NCI-H69 (cell line): ENCODE data around the gene C6orf62.
"Not testable (repeated sequence)": the region's sequence is repeated elsewhere in the genome, so short reads cannot be mapped to it uniquely, and the experiment has no call there.

Experiments used
- DNase-seq: peaks from one replicate; lab custom pipeline; 2025; lab: John Stamatoyannopoulos, UW

The C6orf62 gene

DNA sequence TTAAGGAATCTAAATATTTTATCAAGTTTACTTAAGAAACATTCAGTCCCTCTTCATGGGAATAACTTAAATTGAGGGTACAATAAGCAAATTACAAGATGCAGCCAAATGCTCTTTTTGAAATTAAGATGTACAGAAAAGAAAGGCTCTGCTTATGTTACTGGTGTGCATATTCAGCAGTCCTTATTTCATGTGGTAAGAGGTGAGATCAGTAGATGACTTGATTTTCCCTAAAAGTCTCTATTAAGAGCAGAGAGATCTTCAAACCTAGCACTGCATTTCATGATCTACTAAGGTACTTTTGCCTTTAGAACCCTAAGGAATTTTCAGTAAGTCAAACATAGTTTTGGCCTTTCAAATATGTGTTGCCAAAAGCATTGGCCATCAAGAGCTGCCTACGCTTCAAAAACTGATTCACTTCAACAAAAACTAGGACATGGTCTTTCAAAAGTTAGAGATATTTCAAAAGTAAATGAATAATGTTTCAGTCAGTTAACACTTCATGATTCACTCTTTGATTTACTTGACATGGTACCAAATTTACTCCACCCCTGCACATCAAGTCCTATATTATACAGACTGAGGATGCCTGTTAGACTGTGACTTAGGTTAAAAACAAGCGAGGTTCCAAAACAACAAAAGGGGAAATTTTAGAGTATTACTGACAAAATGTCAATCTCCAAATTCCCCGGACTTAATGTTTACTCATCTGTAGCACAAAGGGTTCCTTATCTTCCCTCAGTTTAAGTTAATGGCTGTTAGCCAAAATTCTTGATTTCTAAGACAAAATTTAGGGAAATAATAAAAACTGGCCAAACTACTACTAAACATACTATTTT lies 19.2 kb downstream of the C6orf62 start:
- DNase-seq: no peak

DNA sequence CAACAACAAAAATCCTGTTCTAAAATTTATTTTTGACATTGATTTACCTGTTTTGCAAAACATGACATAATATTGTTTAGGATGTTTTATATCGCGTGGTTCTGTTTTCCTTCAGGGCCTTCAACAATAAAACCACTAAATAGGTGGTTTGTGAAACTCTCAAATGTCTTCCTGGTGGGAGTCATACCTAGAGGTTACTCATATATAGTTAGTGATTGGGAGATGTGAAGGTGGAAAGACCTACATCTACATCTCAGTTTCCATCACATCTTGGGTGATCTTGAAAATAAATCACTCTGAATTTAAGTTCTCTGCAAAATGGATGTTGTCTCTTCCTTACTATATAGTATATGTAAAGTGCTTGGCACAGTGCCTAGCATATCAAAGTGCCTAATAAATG lies 22.9 kb downstream of the C6orf62 start:
- DNase-seq: no peak

DNA sequence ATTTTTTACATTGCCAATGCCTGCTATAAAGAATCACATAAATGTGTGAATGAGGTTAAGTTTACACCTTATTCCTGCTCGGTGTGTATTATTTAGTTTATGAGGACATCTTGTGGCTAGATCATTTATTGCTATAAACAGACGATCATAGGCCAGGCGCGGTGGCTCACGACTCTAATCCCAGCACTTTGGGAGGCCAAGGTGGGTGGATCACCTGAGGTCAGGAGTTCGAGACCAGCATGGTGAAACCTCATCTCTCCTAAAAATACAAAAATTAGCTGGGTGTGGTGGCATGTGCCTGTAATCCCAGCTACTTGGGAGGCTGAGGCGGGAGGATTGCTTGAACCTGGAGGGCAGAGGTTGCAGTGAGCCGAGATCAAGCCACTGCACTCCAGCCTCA lies 23.3 kb downstream of the C6orf62 start:
- peak; percentile 66 for DNase-seq

DNA sequence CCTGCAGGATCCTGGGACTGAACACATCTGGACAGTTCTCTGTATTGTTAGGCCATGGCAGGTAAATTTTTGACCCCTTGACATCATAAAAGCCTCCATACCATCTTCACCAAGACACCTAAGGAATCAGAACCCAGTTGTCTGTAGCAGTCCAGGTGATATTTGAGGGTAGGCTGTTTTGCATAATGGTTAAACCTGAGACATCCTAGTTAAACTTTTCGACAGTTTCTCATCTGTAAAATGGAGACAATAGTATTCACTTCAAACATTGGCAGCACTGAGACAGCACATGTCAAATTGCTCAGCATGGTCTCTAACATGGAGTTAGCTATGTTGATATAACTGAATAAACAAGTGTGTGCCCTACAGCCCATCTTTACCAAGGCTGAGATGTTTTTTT lies 24.8 kb downstream of the C6orf62 start:
- peak; percentile 27 for DNase-seq

DNA sequence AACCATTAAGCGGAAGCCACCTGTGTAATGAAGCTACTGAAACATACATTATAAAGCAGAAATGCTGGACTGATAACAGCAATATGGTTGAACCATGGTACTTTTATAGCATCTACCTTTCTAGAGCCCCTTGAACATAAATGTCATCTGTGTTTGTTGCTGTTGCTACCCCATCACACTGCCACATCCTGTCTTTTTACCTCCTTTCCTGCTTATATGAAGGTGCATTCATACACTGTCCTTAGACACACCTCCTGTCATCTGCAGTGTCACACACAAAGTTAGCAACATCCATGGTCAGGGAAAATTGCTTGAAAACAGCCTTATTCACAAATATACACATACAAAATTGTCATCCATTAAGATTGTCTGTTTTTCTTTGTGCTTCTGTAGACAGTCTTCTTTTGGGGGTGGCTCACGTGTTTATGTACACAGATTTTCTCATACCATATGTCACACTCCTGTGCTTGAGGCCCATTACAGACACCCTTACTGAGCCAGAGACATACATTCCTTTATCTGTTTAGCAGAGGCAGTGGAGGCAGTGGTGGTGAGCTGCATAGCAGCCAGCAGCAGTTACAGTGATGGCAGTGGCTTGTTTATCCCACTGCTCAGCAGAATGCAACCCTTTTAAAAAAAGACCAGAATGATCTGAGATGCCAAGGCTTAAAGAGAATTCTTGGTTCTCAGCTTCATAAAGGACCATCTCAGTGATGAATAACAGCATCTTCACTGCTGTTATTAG lies 25.9 kb downstream of the C6orf62 start:
- peak; percentile 19 for DNase-seq

DNA sequence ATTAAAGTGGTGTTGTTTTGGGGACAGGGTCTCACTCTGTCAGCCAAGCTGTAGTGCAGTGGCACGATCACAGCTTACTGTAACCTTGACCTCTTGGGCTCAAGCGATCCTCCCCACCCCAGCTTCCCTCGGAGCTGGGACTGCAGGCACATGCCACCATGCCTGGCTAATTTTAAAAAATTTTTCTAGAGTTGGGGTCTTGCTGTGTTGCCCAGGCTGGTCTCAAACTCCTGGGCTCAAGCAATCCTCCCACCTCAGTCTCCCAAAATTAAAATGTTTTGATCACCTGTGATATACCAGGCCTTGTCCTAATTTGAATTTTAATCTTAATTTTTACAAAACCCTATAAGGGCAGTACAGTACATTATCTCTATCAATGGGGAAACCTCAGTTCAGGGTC lies 26.5 kb downstream of the C6orf62 start:
- DNase-seq: no peak

DNA sequence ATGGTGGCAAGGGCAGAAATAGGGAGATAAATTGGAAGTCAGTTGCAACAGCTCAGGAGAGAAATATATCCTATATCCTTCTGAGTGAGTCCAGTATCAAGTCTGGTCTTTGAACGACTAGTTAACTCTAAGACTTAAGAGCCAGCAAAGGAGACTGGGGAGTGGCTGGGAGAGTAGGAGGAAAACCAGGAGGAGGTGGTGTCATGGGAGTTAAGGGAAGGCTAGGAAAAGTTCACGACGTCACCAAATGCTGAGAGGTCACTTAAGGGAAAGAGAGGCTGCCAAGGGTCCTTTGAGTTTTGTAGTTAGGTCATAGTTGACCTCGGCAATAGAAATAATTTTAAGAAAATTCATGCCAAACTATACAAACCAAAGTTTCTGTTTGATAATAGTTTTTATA lies 27.0 kb downstream of the C6orf62 start:
- no peak for DNase-seq

DNA sequence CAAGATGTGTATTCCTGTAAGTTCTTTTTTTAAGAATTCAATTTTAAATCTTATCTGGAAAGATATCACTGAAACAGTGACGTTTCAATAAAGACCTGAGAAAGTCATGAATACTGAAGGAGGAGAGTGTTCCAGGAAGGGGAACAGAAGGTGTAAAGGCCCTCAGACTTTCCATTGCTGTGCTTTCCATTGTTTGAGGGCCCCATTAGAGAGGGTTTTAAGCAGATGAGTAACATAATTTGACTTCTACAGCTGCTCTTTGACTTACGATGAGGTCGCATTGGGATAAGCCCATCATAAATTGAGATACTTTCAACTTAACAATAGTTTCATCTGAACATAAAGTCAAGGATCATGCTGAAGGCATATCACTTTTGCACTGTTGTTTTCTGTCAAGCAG lies 27.4 kb downstream of the C6orf62 start:
- no peak for DNase-seq

DNA sequence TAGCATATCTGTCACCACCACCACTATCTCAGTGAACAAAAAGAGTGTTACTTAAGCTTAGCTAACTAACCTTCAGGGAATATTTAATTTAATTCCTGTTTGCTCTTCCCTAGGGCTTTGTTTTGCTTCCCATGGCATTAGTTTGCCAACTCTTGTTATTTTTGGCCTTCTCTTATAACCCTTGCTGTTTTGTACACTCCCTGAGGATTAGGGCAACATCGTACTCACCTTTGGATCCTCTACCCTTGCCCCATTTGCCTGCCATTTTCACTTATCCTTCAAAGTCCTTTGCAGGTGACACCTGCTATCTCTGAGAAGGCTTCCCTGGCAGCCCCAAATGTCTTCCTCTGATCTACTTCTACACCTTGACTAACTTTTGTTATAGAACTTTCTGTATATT lies 28.4 kb downstream of the C6orf62 start:
- DNase-seq: peak; percentile 72

DNA sequence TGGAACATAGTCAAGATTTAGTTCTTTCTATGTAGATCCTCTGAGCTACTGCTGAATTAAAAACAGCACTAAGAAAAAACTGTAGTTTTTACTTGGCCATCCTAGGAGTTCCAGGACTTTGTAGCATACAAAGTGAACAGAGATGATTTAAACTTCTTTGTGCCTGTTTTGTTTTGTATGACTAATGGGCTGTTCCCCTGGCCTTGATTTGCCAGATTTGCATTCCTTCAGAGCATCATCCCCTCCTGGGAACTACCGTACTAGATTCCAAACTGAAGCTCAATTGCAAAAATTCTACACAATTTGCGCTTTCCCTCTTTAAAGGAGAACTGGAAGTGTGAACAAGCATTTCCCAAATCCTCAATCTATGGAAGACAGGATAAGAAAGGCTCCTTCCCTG lies 29.0 kb downstream of the C6orf62 start:
- no peak for DNase-seq

DNA sequence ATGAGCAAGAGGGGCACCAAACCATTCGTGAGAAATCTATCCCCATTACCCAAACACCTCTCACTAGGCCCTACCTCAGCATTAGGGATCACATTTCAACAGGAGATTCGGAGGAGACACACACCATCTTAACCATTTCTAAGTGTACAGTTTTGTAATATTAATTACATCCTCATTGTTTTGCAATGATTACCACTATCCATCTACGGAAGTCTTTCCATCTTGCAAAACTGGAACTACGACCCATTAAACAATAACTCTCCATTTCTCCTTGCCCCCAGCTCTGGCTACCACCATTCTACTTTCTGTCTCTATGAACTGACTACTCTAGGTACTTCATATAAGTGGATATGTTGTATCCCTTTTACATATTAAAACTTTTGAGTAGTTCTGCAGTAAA lies 32.0 kb downstream of the C6orf62 start:
- no peak for DNase-seq

DNA sequence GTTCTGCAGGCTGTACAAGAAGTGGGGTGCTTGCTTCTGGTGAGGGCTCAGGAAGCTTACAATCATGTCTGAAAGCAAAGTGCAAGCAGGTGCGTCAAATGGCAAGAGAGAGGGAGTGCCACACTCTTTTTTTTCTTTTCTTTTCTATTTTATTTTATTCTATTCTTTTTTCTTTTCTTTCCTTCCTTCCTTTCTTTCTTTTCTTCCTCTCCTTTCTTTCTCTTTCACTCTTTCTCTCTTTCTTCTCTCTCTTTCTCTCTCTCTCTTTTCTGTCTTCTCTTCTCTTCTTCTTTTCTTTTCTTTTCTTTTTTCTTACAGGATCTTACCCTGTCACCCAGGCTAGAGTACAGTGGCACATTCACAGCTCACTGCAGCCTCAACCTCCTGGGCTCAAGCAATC lies 32.5 kb downstream of the C6orf62 start:
- DNase-seq: no peak

DNA sequence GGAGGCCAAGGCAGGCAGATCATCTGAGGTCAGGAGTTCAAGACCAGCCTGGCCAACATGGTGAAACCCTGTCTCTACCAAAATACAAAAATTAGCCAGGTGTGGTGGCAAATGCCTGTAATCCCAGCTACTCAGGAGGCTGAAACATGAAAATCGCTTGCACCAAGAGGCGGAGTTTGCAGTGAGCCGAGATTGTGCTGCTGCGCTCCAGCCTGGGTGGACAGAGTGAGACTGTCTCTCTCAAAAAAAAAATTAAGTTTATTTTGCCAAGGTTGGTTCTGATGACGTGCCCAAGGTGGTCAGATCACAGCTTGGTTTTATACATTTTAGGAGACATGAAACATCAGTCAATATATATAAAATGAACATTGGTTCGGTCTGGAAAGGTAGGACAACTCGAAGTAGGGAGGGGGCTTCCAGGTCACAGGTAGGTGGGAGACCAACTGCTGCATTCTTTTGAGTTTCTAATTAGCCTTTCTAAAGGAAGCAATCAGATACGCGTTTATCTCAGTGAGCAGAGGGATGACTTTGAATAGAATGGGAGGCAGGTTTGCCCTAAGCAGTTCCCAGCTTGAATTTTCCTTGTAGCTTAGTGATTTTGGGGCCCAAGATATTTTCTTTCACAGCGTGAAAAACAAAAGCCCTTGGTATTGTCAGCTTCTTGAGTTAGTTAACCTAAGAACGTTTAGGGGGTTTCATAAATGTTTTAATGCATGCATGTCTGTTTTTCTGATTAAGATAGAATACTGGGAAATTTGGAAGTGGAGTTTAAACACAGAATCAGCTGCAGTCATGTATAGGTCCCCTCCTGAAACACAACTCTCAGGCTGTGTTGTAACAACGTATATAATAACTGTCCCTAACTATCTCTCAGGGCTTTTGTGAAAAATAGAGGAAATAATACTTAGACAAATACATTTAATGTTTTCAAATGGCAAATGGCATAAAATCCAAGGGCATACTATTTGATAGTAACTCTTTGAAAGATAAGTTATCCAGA lies 35.4 kb downstream of the C6orf62 start:
- peak; percentile 78 for DNase-seq

DNA sequence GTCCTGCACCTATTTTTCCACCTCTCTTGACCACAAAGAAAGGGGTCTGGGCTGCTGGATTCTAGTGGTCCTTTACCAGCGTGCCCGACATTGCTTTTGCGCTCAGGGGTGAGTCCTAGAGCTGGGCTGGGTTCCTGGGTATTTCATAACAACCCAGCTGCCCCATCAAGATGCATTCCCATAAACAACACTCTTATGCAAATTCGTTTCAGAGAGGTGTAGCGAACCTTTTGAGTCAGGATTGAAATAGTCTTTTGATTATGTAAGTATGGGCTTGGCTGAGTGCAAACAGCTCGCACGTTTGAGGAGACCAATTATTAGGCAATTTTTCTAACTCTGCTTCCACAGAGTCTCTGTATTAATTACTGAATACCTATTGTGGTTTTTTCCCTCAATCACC lies 38.4 kb downstream of the C6orf62 start:
- DNase-seq: no peak

DNA sequence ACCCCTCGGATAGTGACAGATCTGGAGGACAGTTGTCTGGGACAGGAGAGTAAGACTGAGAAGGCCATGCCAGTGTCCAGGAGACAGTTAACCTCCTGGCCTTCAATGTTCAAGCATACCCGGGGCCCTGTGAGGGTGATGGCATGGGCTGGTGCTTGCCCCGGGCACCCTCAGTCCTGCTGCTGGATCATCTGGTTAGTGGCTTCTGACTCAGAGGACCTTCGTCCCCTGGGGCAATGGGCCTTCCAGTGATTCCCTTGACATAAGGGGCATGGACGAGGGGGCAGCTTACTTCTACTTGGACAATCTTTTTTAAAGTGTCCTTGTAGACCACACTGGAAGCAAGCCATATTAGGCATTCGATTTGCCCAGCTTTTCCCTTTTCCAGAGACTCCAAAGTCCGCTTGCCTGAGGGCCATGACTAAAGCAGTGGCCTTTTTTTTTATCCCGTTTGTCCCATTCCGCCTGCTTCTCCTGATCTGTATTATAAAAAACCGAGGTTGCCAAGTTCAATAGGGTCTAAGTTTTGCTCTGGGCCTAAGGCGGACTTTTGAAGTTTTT lies 40.1 kb downstream of the C6orf62 start:
- DNase-seq: not testable (repeated sequence)

DNA sequence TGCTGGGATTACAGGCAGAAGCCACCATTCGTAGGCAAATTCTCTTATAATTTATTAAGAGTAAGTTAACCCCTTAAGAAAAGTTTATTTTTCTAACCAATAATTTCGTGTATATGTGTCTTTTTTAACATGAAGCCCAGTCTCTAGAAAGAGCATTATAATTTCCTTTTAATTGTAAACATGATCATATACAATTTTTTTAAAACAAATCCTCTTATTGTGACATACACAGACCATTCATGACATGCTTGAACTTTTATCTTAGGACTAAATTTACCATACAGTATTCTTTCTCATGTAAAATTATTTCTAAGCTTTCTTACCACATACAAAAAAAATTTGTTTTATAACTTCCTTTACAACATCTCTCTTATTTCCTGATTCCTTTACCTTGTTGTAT lies 45.3 kb downstream of the C6orf62 start:
- peak; percentile 37 for DNase-seq

DNA sequence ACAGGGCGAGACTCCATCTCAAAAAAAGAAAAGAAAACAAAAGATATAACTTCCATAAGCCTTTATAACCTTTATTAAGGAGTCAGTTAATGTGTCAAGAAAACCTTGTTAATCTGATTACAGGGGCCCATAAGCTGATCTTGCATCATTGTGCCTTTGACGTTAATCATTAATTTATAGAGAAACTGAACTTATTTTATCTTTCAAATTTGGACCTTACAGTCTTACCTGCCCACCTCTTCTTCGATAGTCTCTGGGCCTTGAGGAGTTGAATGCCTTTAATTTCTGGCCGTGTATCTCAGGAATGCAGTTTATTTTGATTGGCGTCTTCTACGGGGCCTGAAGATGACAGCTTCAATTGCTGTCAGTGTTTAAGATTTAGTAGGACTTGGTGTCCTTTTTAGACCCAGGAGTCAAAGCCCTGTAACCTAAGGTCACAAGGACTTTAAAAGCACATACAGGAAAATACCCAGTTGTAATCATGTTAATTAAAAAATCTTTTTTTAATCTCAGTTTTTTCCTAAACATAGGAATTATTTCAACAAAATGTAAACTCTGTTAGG lies 46.3 kb downstream of the C6orf62 start:
- DNase-seq: no peak

DNA sequence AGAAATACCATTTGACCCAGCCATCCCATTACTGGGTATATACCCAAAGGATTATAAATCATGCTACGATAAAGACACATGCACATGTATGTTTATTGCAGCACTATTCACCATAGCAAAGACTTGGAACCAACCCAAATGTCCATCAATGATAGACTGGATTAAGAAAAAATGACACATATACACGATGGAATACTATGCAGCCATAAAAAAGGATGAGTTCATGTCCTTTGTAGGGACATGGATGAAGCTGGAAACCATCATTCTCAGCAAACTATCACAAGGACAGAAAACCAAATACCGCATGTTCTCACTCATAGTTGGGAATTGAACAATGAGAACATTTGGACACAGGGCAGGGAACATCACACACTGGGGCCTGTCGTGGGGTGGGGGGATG lies 47.9 kb downstream of the C6orf62 start:
- DNase-seq: not testable (repeated sequence)

DNA sequence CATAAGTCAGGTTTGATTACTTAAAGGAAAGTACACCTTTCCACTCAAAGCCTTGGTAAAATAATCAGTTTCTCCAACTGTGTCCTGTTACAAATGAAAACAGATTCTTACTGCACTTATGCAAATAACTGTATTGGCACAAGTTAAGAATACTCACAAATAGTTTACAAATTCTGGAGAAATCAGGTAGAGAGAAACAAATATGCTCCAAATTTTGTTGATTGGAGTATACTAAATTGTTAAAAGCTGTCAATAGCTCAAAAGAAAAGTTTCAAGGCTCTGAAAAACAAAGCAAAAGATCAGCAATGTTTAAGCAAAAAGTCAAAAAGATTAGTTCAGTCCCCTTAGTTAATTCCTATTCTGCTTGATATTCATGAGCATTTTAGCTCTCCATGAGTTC lies 48.5 kb downstream of the C6orf62 start:
- not testable (repeated sequence) for DNase-seq

DNA sequence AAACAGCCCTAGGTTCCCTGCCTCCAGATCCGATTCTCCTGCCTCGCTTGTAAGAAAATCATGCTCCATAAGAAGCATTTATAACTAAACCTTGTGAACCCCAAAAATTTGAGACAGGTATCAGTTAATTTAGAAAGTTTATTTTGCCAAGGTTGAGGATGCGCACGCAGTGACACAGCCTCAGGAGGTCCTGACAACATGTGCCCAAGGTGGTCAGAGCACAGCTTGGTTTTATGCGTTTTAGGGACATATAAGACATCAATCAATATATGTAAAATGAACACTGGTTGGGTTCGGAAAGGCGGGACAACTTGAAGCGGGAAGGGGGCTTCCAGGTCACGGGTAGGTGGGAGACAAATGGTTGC lies 50.0 kb downstream of the C6orf62 start:
- DNase-seq: no peak
